GM18508 (cell line): Measurements from ENCODE around the gene PLLP.

Experiments used
- ATAC-seq: cut with Tn5 transposase; IDR thresholded peaks from one replicate; pipeline ENCODE4 v1.9.1; 2021; ENCODE audit warnings: moderate number of reproducible peaks; ENCODE audit not compliant: insufficient read depth, unreplicated experiment

Gene PLLP

GRCh38 chr16:57284209-57284951 is at the start of gene PLLP:
PLLP (minus strand) TSS chr16:57284672; CDS start chr16:57284540, 132 bp downstream.
- no peak for ATAC-seq

- ATAC-seq, result no peak
Measured at GRCh38 chr16:57333402-57333801, 48.9 kb upstream of the PLLP start.

- no peak for ATAC-seq
Measured at GRCh38 chr16:57331355-57331754, 46.9 kb upstream of the PLLP start.

- ATAC-seq, result no peak
Measured at GRCh38 chr16:57329718-57330327, 45.4 kb upstream of the PLLP start.

GRCh38 chr16:57325458-57325857 is 41.0 kb upstream of the PLLP start:
- ATAC-seq, result no peak

- no peak for ATAC-seq
Measured at GRCh38 chr16:57324749-57325148, 40.3 kb upstream of the PLLP start.

GRCh38 chr16:57319646-57320045 is 35.2 kb upstream of the PLLP start:
- ATAC-seq, result no peak

- ATAC-seq, result no peak
Measured at GRCh38 chr16:57318240-57318970, 33.9 kb upstream of the PLLP start.

- ATAC-seq, result no peak
Measured at GRCh38 chr16:57316390-57317017, 32.0 kb upstream of the PLLP start.

GRCh38 chr16:57315416-57315815 is 30.9 kb upstream of the PLLP start:
- no peak for ATAC-seq

- no peak for ATAC-seq
Measured at GRCh38 chr16:57314161-57314785, 29.8 kb upstream of the PLLP start.

GRCh38 chr16:57313509-57313908 is 29.0 kb upstream of the PLLP start:
- no peak for ATAC-seq

GRCh38 chr16:57310801-57311200 is 26.3 kb upstream of the PLLP start:
- no peak for ATAC-seq

GRCh38 chr16:57308041-57308440 is 23.6 kb upstream of the PLLP start:
- no peak for ATAC-seq

GRCh38 chr16:57307365-57307764 is 22.9 kb upstream of the PLLP start:
- ATAC-seq, result no peak

GRCh38 chr16:57306676-57307341 is 22.3 kb upstream of the PLLP start:
- ATAC-seq, result no peak

- ATAC-seq, result no peak
Measured at GRCh38 chr16:57305159-57305811, 20.8 kb upstream of the PLLP start.

GRCh38 chr16:57304169-57305061 is 19.9 kb upstream of the PLLP start:
- no peak for ATAC-seq

- no peak for ATAC-seq
Measured at GRCh38 chr16:57303910-57304168, 19.4 kb upstream of the PLLP start.
